HG03558 (cell line): Measurements from ENCODE around the gene MFSD11.
"Not testable (repeated sequence)": the region's sequence is repeated elsewhere in the genome, so short reads cannot be mapped to it uniquely, and the experiment has no call there.

Experiments used
- ATAC-seq: cut with Tn5 transposase; IDR thresholded peaks from one replicate; pipeline ENCODE4 v1.9.1; 2021; ENCODE audit warnings: moderate number of reproducible peaks; ENCODE audit not compliant: unreplicated experiment; ENCODE audit errors: extremely low read depth

Gene MFSD11

GRCh38 chr17:76742958-76743357 is 5.0 kb downstream of the MFSD11 start:
- no peak for ATAC-seq

- ATAC-seq: no peak
Measured at GRCh38 chr17:76744747-76745146, 6.8 kb downstream of the MFSD11 start.

GRCh38 chr17:76745785-76746184 is 7.9 kb downstream of the MFSD11 start:
- ATAC-seq: not testable (repeated sequence)

GRCh38 chr17:76747716-76748363 is 9.9 kb downstream of the MFSD11 start:
- ATAC-seq: no peak

- no peak for ATAC-seq
Measured at GRCh38 chr17:76748657-76749056, 10.7 kb downstream of the MFSD11 start.

GRCh38 chr17:76751416-76751993 is 13.6 kb downstream of the MFSD11 start:
- no peak for ATAC-seq

GRCh38 chr17:76752006-76752405 is 14.1 kb downstream of the MFSD11 start:
- ATAC-seq: no peak

GRCh38 chr17:76753061-76753961 is 15.4 kb downstream of the MFSD11 start:
- ATAC-seq: no peak

- no peak for ATAC-seq
Measured at GRCh38 chr17:76755285-76755684, 17.4 kb downstream of the MFSD11 start.

GRCh38 chr17:76757256-76757655 is 19.3 kb downstream of the MFSD11 start:
- no peak for ATAC-seq

- ATAC-seq: no peak
Measured at GRCh38 chr17:76758570-76758969, 20.7 kb downstream of the MFSD11 start.

- ATAC-seq: no peak
Measured at GRCh38 chr17:76772842-76773525, 35.1 kb downstream of the MFSD11 start.

- no peak for ATAC-seq
Measured at GRCh38 chr17:76775021-76775600, 37.2 kb downstream of the MFSD11 start.

GRCh38 chr17:76781056-76781982 is 43.4 kb downstream of the MFSD11 start:
- ATAC-seq: no peak

- no peak for ATAC-seq
Measured at GRCh38 chr17:76783146-76783545, 45.2 kb downstream of the MFSD11 start.

- no peak for ATAC-seq
Measured at GRCh38 chr17:76784926-76785325, 47.0 kb downstream of the MFSD11 start.

GRCh38 chr17:76787866-76788265 is 49.9 kb downstream of the MFSD11 start:
- not testable (repeated sequence) for ATAC-seq

GRCh38 chr17:76789235-76789788 is 51.4 kb downstream of the MFSD11 start:
- no peak for ATAC-seq
